Stimulated activated CD8-positive, alpha-beta memory T cell treated with anti-CD3 and anti-CD28 coated beads, Interleukin-2, amount 100 ng/mL, for 1 hour (primary cell): Measurements from ENCODE around the gene MCHR1.

ENCODE experiments used
- DNase-seq, 2 donors: peaks; one replicate each; pipeline ENCODE4 v3.0.0-alpha.2; 2020; ENCODE audit warnings: low read depth in 2 of 2

MCHR1 gene

GRCh38 chr22:40727070-40727963 is 48.0 kb downstream of the MCHR1 start:
- DNase-seq: no peak

- DNase-seq: no peak
Observed at GRCh38 chr22:40727964-40728615, 48.8 kb downstream of the MCHR1 start.

- DNase-seq: peak in 1 of 2 donors; percentile 30
Observed at GRCh38 chr22:40728731-40729189, 49.5 kb downstream of the MCHR1 start.

GRCh38 chr22:40729284-40729683 is 50.0 kb downstream of the MCHR1 start:
- DNase-seq: no peak
